Heart right ventricle (tissue), 16 donors: Measurements from ENCODE around the gene MAD2L2. TPM values are rescaled to one million over a fixed set of nuclear protein-coding genes. Genes with fewer than 3 reads are reported as not detected.

Experiments used
- ATAC-seq, 8 donors: fragments of 200-7000 bp; cut with Tn5 transposase; one replicate each; pipeline ENCODE4 v1.9.1; 2020; ENCODE audit warnings: mild to moderate bottlenecking in 8 of 8, moderate library complexity in 8 of 8, moderate number of reproducible peaks in 1 of 8
- DNase-seq, 2 donors: peaks; one replicate each; pipeline ENCODE4 v3.0.0-alpha.2; 2020
- H3K27ac ChIP-seq, 10 donors: fragments of 200-600 bp; sonication (generic) in 2 of 10; one replicate each; pipeline versions ENCODE4 v1.5.0 to v1.8.0; 2020 to 2022; ENCODE audit warnings: mild to moderate bottlenecking in 3 of 10
- H3K27me3 ChIP-seq, 7 donors: fragments of 200-600 bp; one replicate each; pipeline ENCODE4 v1.8.0; 2021 to 2022; ENCODE audit warnings: mild to moderate bottlenecking in 2 of 7
- H3K36me3 ChIP-seq, 9 donors: fragments of 200-600 bp; sonication (generic) in 1 of 9; one replicate each; pipeline versions ENCODE4 v1.5.0 to v1.8.0; 2020 to 2022; ENCODE audit warnings: mild to moderate bottlenecking in 2 of 9
- H3K4me1 ChIP-seq, 9 donors: fragments of 200-600 bp; sonication (generic) in 1 of 9; one replicate each; pipeline versions ENCODE4 v1.5.0 to v1.8.0; 2020 to 2022; ENCODE audit warnings: mild to moderate bottlenecking in 4 of 9
- H3K4me3 ChIP-seq, 10 donors: fragments of 200-600 bp; sonication (generic) in 2 of 10; one replicate each; pipeline versions ENCODE4 v1.5.0 to v1.8.0; 2020 to 2022; ENCODE audit warnings: mild to moderate bottlenecking in 7 of 10, moderate library complexity in 2 of 10
- H3K9me3 ChIP-seq, 11 donors: fragments of 200-600 bp in 10 of 11; sonication (generic) in 2 of 11; one replicate each; pipeline versions ENCODE4 v1.5.0 to v1.8.0; 2013 to 2022; ENCODE audit warnings: mild to moderate bottlenecking in 2 of 11, control low read depth in 1 of 11, moderate library complexity in 1 of 11
- WGBS, 2 donors: extraction: QIAGEN DNeasy Blood & Tissue Kit; methylation state at CpG; one replicate each; pipeline ENCODE4 v1.1.7; 2013; ENCODE audit warnings: inconsistent platforms in 1 of 2; 5-methylcytosine and 5-hydroxymethylcytosine counted together
- intact Hi-C, 10 donors: fragments of 100-400 bp; cut with DNase I; formaldehyde crosslinking; loops; one replicate each; pipeline versions ENCODE4 v1.11.1 to v1.14.2; 2022
- polyA plus RNA-seq, 2 donors: library from polyadenylated mRNA; stranded (reverse); fragments of 200-250 nt; gene quantifications; one replicate each; pipeline ENCODE4 v1.2.3, GENCODE V29; 2013
- total RNA-seq, 10 donors: library from RNA; stranded (reverse); fragmentation: NEBNext Ultra II Directional in 3 of 10; extraction: Animal tissue kit (Norgen Biotek cat#: 25700) in 3 of 10; gene quantifications; one replicate each; pipeline versions ENCODE4 v1.2.1 to v1.2.4, GENCODE V29; 2021 to 2023
- TF ChIP-seq, protein P1 (sequence below), 9 donors: fragments of 200-600 bp; sonication (generic) in 2 of 9; IDR thresholded peaks; one replicate each; pipeline versions ENCODE4 v1.5.0 to v1.8.0; 2021 to 2022; ENCODE audit warnings: antibody characterized with exemption in 9 of 9, mild to moderate bottlenecking in 5 of 9, moderate library complexity in 1 of 9
- donor health status: Arrhythmogenic right ventricular cardiomyopathy.
- donor health status: ischemic (EF 13 %, LVEDD 7.1; RV severe dilation, severe dysfunction).
- donor health status: healthy with polysubstance abuse.
- donor health status: DM: no; HTN: yes; CAD: no.
- donor health status: DM: no; HTN: no; CAD: no.
- donor health status: ischemic (EF 25% LVEDD 6.9; RV normal size, moderate dysfunction).
- donor health status: ischemic (EF 25% LVEDD 5.7; RV mildly dilated, moderate dysfunction).
- donor health status: healthy.
- donor health status: DM: yes; HTN: yes; CAD: no.
- donor health status: Ischemic cardiomyopathy.
- donor health status: ischemic (EF 35%, LVEDD 5.7; RV mildly dilated, moderate dysfunction).
- donor health status: nonischemic (EF 11% LVEDD 7.7; RV severe dilation, severe dysfunction).
- donor health status: DM: yes; HTN: yes; CAD: no.
- donor health status: PGD.
- donor health status: ischemic (EF 29% LVEDD 5.4; RV normal size, mild dysfunction).
- donor health status: nonischemic (EF 23%, LVEDD 6.1; RV moderate dilation, normal function).

MAD2L2 gene
- total and polyA plus RNA-seq, 12 donors = 10.9 to 59.0 (median 17.0) TPM

DNA sequence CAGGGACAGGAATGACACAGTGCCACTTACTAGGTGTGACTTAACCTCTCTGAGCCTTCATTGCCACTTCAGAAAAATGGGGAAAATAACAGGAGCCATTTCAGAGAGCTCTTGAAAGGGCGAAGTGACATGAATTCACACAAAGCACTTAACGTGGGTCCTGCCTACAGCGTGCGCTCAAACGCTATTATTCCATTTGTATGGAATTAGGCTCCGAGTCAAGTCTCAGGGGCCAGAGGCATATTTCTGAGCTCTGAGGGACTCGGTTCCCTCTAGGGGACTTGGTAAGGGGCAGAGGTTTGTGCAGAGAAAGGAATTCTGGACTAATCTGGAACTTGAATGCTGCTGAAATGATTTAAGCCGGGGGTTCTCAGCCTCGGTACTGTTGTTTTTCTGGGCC, 24.6 kb upstream of the MAD2L2 start:
- DNase-seq (no peak), ATAC-seq (no peak)
- H3K4me3 ChIP-seq = no peak overlapping the region
- no peaks in the 10 kb centered on the region for H3K36me3 ChIP-seq
- 78 to 89% methylated on average over 9 of the region's 9 CpGs for WGBS, 2 donors
- TF ChIP-seq, protein P1, sequence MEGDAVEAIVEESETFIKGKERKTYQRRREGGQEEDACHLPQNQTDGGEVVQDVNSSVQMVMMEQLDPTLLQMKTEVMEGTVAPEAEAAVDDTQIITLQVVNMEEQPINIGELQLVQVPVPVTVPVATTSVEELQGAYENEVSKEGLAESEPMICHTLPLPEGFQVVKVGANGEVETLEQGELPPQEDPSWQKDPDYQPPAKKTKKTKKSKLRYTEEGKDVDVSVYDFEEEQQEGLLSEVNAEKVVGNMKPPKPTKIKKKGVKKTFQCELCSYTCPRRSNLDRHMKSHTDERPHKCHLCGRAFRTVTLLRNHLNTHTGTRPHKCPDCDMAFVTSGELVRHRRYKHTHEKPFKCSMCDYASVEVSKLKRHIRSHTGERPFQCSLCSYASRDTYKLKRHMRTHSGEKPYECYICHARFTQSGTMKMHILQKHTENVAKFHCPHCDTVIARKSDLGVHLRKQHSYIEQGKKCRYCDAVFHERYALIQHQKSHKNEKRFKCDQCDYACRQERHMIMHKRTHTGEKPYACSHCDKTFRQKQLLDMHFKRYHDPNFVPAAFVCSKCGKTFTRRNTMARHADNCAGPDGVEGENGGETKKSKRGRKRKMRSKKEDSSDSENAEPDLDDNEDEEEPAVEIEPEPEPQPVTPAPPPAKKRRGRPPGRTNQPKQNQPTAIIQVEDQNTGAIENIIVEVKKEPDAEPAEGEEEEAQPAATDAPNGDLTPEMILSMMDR (IDR thresholded peaks at IDR 0.05) = no peak
- no peak overlapping the region for H3K27ac ChIP-seq
- intact Hi-C loops = no loop called here
- H3K9me3 ChIP-seq = no peaks in the 10 kb centered on the region
- peaks cover 0 to 55% (median 45%) of the 10 kb centered on the region in 7 donors for H3K27me3 ChIP-seq
- H3K4me1 ChIP-seq = peaks cover 0 to 30% (median 21%) of the 10 kb centered on the region in 9 donors

DNA sequence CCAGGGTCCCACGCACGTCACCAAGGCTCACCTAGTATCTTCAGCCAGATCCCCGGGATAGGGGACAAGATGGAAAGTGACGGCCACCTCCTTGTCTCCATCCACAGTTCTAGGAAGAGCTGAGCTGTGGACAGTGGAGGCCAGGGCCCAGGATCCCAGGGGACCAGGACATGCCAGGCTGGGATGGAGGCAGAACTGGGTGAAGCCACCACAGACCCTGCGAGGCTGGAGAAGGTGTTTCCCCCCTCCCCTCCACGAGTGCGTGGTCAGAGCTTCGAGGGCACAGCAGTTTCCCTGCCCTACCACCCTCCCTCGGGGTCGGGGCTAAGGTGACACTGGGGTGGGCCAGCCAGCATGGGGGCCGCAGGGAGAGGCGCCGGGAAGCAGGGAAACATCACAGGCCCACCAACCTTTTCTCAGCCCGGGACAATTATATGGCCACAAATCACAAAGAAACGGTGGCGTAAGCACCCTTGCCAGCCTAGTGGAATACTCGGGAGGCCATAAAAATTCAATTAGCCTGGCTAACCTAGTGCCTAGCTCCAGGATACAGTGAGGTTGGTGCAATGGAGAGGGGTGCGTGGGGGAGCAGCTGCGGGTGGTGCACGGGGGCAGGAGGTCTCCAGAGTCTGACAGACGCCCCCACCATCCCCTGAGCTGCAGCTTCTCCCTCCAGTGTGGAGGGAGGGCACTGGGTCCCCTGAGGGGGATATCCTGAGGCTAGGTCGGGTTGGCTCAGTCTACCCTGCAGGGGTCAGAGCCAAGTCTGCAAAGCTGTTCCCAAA, 23.9 kb upstream of the MAD2L2 start:
- WGBS, 2 donors = 75 to 82% methylated on average over 22 of the region's 22 CpGs
- no peak overlapping the region for H3K27ac ChIP-seq
- no peak for ATAC-seq
- intact Hi-C loops = no loop called here
- H3K4me3 ChIP-seq = no peak overlapping the region
- no peaks in the 10 kb centered on the region for H3K36me3 ChIP-seq
- TF ChIP-seq, protein P1 (IDR thresholded peaks at IDR 0.05) = no peak
- no peak for DNase-seq
- peaks cover 0 to 62% (median 53%) of the 10 kb centered on the region in 7 donors for H3K27me3 ChIP-seq
- no peaks in the 10 kb centered on the region for H3K9me3 ChIP-seq
- peaks cover 0 to 34% (median 22%) of the 10 kb centered on the region in 9 donors for H3K4me1 ChIP-seq

GRCh38 chr1:11704194-11704529, 23.2 kb upstream of the MAD2L2 start:
- Histone ChIP-seq H3K4me3 (no peak overlapping the region), H3K27ac (no peak overlapping the region), H3K9me3 (no peaks in the 10 kb centered on the region), H3K36me3 (no peaks in the 10 kb centered on the region), H3K4me1 (peaks cover 0 to 34% (median 22%) of the 10 kb centered on the region in 9 donors), H3K27me3 (peaks cover 0 to 68% (median 59%) of the 10 kb centered on the region in 7 donors)
- WGBS, 2 donors = 62 to 69% methylated on average over 11 of the region's 11 CpGs
- ATAC-seq (no peak), DNase-seq (no peak)
- intact Hi-C loops = no loop called here
- TF ChIP-seq, protein P1 (IDR thresholded peaks at IDR 0.05) = no peak

- intact Hi-C loops = no loop called here
- no peak overlapping the region for H3K27ac ChIP-seq
- TF ChIP-seq, protein P1 (IDR thresholded peaks at IDR 0.05) = no peak
- ATAC-seq (no peak), DNase-seq (no peak)
- peaks cover 0 to 72% (median 60%) of the 10 kb centered on the region in 7 donors for H3K27me3 ChIP-seq
- peaks cover 0 to 31% (median 22%) of the 10 kb centered on the region in 9 donors for H3K4me1 ChIP-seq
- 61 to 77% methylated on average over 8 of the region's 8 CpGs for whole genome bisulfite sequencing, 2 donors
- no peak overlapping the region for H3K4me3 ChIP-seq
- no peaks in the 10 kb centered on the region for H3K9me3 ChIP-seq
- H3K36me3 ChIP-seq = no peaks in the 10 kb centered on the region
Measured at GRCh38 chr1:11703357-11704193, 22.6 kb upstream of the MAD2L2 start.
